GM19240 (cell line): Measurements from ENCODE around the gene ZNF207.
A peak's percentile ranks its signal among the peaks of the same experiment; 100 is the strongest.
"Not testable (repeated sequence)": the region's sequence is repeated elsewhere in the genome, so short reads cannot be mapped to it uniquely, and the experiment has no call there.

ENCODE experiments used
- DNase-seq: peaks from one replicate; pipeline ENCODE4 v3.0.0; 2011; ENCODE audit warnings: low spot score; ENCODE audit not compliant: insufficient read length

ZNF207 gene

DNA sequence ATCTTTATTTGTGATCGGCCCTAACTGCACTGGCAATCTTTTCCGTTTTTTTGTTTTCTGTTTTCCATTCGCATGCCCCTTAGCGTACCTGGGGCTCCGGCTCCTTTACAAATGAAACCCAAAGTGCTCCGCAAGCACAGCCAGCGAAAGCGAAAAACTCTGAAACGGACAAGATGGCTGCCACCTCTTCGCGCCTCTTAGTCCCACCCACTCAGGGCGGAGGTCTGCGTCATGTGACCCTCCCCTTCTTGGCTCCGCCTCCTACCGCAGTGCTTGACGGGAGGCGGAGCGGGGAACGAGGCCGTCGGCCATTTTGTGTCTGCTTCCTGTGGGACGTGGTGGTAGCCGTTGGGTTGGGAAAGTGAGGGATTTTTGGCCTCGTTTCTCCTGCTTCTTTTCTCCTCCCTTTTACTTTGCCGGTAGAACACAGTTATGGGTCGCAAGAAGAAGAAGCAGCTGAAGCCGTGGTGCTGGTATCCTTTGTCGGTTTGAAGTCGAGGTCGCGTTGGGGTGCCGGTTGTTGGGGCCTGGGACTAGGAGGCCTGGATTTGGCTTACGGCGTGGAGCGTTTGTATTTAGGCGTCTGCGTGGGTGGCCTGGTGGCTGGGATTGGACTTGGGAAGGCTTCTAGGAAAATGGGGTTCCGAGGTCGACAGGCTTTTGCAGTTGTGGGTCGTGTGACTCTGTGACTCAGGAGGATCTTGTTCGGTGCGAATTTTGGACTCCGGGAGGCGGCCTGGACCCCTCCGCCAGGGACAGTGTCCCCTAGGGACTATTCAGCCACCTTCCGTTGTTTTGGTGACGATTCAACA lies at the start of gene ZNF207:
ZNF207 (plus strand) TSS at position 304 of the 812 bp plus-strand sequence; CDS start at position 433, 129 bp downstream.
- peak; percentile 67 for DNase-seq

DNA sequence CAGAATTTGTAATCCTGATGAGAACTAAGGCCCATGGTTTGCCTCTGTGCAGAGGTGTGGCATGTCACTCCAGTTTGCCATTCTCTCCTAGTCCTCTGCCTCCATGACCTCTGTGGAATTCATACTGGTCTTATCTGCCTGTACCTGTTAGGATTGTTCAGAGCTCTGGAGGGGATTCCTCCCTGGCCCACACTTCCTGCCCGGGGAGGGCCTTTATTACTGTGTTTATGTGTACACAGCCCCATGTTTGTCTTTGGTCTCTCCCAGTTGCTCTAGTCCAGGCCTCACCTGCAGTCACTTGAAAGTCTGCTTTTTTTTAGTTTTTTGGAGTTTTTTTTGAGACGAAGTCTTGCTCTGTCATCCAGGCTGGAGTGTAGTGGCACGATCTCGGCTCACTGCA lies 47.9 kb upstream of the ZNF207 start:
- no peak for DNase-seq

DNA sequence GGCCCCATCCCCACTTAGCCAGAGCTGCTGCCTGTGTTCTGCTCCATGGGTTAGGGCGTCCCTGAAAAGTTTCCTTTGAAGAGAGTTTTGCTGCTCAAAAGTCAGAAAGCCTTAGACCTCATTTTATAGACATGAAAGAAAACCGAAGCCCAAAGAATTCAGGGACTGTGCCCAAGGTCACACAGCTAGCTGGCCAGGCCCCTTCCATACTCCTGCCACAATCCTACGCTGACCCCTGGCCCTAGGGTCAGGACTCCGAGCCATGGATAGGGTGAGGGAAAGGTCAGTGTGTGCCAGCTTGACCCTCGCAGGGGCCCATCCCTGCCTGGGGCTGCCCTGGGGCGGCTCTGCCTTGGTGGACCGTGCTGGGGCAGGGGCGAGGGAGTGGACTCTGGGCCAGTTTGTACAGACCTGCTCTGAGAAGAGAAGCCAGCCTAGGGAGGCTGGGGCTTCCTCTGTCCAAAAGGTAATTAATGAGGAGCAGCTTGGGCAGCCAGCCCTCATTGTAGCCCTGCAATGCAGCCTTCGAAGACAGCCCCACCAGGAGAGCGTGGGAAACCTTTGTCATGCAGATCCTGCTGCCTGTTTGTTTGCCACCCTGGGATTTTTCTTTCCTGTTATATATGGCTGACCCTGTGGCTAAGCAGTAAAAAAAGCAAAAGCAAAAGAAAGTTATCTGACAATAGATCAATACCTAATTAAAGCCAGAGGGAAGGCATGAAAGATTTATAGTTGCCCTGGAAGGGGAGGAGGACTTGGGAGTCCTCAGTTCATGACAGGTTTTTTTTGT lies 46.9 kb upstream of the ZNF207 start:
- DNase-seq: no peak

DNA sequence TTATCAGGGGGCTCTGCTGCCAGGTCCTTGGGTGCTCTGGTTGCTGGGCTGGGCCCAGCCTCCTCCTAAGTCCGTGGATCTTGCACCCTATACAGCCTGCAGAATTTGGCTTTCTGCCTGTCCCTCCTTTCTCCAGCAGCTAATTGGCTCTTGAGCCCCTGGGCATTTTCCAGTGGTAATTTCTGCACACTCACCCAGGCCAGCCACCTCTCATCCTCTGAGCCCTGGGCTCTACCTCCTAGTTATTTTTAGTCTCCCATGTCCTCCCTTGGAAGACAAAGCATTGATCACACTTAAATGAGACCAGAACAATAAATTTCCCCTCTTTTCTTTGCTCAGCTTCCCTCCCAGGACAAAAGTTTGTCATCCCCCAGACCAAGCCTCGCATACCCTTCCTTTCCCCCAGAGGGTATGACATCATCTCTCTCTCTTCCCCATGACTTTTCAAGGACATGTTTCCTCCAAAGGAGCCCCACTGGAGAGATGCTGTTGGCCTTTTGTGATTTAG lies 46.1 kb upstream of the ZNF207 start:
- DNase-seq: no peak

DNA sequence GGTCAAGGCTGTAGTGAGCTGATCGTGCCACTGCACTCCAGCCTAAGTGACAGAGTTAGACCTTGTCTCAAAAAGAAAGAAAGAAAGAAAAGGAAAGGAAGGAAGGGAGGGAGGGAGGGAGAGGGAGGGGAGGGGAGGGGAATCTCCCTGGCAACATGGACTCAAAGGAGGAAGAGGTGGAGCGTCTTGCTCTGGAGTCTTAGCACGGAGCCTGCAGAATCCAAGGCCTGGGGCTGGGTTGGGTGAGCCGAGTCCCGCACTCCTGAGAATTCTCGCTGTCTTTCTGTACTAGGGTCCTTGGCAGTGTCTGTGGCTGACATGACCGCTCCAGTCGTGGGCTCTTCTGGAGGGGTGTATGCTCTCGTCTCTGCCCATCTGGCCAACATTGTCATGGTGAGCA lies 44.9 kb upstream of the ZNF207 start:
- no peak for DNase-seq

DNA sequence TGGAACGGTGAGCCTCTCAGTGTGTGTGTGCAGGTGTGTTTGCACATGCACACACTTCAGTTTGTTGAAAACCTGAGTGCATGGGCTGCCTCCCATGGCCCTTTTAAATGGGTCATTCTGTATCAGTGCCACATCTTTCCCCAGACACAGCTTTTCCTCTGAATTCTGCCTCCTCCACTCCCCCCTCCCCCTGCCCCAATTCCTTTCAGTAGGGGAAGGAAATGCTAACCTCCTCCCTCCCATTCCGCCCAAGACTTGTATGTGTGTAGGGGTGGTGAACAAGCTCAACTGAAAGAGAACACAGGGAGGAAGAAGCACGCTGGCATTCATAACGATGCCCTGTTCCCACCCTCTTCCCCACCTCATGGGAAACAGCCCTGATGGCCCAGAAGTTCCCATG lies 42.3 kb upstream of the ZNF207 start:
- DNase-seq: no peak

DNA sequence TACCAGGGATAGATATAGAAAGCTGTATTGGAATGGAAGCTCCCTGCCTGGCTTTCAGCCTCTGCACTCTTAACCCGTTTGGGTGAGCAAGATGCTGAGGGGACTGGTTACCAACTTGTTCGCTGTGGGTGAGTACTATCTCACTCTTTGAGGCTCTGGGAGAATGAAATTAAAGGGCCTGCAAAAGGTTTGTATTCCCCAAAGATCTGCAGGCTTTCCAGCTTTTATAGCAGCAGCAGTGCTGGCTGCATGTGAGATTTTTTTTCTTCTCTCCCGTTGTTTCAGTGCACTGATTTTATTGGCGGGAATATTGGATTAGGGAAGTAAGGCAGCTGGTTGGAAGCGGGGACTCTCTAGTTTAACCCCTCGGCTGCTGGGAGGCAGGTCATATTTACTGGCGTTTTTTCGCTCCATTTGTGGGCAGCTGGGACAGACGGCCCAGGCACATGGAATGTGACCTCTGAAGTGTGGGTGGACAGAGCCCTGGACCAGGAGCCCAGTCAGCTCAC lies 38.9 kb upstream of the ZNF207 start:
- DNase-seq: no peak

DNA sequence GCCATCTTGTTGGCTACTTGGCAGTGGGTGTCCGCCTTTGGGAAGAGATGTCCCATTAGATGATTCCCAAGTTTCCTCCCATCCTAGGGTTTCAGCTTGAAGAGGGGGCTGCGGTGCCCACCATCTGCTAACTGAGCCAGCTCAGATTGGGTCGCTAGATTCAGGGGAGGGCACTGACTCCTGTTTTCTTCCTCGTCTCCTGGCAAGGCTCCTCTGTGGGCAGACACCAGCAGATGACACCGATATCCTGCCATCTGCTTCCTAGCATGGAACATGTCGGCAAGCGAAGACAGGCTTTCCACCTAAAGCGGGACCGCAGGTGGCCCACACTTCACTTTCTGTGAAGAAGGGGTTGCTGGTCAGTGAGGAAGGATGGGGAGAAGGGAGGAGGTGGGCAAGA lies 35.3 kb upstream of the ZNF207 start:
- no peak for DNase-seq

DNA sequence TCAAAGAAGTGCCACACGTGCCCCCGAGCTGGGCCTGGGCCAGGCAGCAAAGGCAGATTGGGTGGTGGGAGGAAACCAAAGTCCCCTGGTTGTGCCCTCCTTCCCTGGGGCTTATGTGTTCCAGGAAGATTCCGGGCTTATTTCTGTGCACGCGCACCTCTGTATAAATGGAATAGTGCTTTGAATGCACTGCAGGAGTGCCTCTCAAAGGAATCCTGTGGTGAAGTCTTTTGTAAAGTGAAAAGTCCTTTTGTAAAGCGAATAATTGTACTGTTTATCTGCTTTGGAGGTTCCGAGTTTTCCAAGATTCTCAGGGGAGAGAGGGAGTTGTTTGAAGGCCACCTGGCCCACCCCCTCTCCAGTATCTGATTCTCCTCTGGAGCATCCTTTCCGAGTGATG lies 34.8 kb upstream of the ZNF207 start:
- no peak for DNase-seq

DNA sequence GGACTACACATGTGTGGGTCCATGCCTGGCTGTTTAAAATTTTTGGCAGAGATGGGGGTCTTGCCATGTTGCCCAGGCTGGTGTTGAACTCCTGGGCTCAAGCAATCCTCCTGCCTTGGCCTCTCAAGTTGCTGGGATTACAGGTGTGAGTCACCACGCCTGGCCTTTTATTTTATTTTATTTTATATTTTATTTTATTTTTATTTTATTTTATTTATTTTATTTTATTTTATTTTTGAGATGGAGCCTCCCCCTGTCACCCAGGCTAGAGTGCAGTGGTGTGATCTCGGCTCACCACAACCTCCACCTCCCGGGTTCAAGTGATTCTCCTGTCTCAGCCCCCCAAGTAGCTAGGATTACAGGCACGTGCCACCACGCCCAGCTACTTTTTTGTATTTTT lies 33.3 kb upstream of the ZNF207 start:
- not testable (repeated sequence) for DNase-seq

DNA sequence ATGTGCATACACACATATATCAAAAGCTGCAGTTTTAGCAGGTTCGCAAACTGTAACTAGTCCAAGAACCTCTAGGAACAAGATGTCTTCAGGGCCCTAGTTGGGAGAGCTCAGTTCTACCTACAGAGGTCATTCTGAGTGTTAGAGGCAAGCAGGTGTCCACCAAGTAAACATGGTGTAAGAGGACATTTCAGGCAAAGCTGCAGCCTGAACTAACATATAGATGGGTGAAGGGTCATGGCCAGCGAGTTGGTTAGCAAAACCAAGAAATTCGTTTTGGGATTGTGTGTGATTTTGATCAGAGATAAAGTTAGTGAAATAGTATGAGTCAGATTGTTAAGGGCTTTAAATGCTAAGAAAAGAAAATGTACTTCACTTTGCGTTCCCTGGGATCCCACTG lies 32.6 kb upstream of the ZNF207 start:
- no peak for DNase-seq

DNA sequence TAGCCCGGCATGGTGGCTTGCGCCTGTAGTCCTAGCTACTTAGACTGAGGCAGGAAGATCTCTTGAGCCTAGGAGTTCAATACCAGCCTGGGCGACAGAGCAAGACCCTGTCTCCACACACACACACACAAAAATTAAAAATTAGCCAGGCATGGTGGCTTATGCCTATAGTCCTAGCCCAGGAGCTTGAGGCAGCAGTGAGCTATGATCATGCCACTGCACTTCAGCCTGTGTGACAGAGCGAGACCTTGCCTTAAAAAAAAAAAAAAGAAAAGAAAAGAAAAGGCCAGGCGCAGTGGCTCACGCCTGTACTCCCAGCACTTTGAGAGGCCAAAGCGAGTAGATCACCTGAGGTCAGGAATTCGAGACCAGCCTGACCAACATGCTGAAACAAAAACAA lies 31.9 kb upstream of the ZNF207 start:
- no peak for DNase-seq

DNA sequence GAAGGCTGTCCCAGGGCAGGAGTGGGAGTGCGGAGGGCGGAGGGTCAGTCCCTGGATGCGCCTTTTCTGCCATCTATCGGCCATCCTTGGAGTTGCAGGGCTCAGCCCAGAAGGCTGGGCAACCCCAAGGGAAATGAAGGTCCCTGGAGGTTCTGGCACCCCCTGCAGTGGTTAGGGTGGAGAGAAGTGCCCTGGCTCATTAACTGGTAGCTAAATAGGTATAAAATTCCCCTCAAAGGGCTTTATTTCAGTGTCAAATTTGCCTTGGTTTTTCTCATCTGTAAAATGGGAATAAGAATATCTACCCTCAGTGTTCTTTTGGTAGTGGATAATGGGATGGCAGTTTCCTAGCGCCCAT lies 30.4 kb upstream of the ZNF207 start:
- DNase-seq: peak; percentile 70

DNA sequence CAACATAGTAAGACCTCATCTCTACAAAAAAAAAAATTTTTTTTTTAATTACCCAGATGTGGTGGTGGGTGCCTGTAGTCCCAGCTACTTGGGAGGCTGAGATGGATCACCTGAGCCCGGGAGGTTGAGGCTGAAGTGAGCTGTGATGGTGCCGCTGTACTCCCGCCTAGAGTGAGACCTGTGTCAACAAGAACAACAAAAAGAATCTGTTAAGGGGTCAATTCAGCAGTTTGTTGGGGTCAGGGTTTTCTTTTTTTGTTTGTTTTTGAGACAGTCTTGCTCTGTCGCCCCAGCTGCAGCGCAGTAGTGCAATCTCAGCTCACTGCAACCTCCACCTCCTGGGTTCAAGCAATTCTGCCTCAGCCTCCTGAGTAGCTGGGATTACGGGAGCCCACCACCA lies 29.9 kb upstream of the ZNF207 start:
- DNase-seq: not testable (repeated sequence)

DNA sequence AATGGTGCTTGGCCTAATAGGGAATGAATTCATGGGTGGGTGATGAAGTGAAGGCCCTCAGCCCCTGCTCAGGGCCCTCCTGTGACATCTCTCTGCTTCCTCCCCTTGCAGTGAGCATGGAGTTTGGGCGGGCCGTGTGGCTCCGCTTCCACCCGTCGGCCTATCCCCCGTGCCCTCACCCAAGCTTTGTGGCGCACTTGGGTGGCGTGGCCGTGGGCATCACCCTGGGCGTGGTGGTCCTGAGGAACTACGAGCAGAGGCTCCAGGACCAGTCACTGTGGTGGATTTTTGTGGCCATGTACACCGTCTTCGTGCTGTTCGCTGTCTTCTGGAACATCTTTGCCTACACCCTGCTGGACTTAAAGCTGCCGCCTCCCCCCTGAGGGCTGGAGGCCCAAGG lies 29.1 kb upstream of the ZNF207 start:
- no peak for DNase-seq

DNA sequence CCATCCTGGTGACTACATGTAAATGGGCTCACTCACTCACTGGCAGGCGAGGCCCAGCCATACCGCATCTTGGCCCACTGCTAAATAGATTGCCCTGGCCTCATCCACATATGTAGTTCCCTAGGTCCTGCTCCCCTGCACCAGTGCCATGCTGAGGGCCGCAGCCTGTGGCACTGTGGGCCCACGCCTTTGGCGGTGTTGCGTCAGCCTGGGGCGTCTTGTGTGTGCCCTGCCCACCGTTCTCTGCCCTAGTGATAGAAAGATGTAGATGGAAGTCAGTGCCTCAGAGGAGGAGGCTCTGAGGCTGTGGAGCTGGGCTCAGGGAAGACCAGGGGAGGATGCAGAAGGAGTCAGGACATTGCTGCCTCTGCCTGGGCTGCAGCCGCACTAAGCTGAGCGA lies 26.9 kb upstream of the ZNF207 start:
- DNase-seq: no peak

DNA sequence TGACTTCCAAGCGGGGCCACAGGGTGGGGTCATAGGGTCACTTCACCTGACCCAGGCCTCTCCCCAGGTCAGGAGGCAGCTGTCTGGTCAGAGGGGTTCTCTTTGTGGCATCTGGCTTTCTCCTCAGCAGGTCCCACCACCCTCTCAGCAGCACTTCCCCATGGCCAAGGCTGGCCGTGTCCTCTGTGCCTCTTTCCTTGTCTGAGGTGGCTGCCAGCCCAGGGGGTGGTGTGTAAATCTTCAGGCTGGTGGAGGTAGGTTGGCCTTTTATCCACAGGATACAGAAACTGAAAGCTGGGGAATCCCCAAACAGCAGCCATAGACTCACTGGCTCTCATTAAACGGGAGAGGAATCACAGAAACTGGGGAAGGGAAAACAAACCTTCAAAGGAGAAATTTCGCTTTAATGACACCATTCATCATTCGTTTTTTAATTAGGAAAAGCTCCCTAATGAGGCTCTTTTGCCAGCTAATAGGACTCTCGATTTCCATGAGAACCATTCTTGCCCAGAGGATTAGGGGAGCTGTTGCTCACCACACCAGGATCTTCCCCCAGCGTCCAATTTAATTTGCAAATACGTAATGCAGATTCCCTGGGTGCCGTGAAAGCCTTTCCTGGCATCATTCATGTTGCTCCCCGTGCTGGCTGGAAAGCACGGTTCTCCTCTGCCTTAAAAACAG lies 26.0 kb upstream of the ZNF207 start:
- no peak for DNase-seq

DNA sequence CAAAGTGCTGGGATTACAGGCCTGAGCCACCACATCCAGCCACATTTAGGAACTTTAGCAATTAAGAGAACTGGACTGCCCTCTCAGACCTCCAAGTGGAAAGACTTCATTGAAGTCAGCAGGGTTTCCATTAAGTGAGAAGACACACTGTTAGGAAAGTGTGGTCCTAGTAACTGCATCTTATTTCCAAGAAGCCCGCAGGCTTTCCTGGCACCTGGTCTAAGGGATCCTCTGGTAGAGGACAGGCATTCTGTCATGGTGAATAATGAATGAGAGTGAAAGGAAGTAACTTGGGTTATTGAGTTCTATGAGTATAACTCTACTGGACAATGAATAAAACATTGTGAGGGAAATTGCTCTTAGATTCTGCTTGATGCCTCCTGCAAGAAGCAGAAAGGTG lies 22.0 kb upstream of the ZNF207 start:
- DNase-seq: no peak

DNA sequence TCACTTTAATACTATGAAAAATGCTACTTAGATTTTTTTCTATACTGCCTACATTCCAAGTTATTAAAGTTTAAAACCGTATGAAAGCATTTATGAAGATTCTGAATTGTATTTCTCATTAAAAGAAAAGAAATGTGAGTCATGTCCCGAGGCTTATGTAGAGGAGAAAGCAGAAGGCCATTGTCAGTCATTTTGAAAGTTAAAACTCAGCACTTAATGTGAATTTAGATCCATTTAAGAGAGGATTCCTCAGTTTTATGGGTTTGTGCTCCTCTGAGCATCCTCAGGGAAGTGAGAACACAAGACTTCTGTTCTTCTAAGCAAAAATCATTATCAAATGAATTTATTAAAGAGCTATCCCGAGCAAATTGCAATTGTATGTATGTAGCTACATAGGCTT lies 19.8 kb upstream of the ZNF207 start:
- DNase-seq: no peak

DNA sequence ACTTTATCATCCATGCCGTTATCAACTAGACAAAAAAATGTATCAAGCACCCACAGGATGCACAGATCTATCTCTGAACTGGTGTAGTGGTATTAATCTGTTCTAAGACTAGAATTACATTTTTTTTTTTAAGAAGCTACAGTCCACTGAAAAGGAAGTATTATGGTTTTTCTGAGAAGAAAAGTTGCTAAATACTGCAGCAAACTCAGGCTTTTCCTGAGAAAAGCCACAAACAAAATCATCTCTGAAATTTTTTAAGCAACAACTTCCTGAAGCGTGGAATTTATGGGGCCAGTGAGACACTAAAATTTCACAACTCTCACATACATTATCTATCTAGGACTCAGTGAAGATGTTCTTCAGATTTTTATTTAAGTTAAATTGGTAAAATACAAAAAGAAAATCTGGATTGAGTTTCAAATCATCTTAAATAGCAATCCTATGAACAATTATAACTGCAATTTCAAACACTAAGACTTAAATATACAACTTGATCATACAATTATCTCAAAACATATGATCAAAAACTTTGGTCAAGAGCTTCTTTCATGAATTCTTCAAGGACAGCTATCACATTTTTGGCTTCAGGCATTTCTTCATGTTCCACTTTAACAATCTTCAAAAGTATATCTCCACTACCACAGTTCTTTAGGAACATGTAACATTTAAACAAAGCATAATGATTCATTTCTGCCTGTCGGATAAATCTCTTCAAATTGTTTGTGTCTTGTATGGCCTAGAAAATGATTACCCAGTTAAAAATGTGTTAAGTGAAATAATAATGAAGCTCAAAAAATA lies 18.5 kb upstream of the ZNF207 start:
- no peak for DNase-seq

DNA sequence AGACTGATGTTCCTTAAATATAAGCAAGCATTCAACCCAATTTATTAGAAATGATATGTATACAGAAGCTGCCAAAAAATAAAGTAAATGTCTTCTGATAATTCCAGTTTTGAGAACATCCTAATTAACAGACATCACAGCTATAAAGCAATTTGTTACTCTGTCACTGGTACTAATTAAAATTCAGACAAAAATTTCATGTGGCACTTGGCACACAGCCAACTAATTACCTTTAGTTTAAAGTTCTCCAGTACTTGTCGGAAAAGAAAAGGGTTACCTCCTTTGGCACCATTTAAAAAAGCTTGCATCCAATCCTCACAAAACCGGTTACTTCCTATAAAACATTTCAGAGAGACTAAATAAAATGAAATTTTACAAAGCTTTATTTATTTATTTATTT lies 16.8 kb upstream of the ZNF207 start:
- DNase-seq: no peak
